Muscle layer of duodenum (tissue), 2 donors: ENCODE results near the gene LRRD1.
"Not testable (repeated sequence)": the region's sequence is repeated elsewhere in the genome, so short reads cannot be mapped to it uniquely, and the experiment has no call there.

ENCODE experiments used
- H3K27ac ChIP-seq: one replicate; pipeline ENCODE4 v1.7.0; 2013; ENCODE audit warnings: mild to moderate bottlenecking, low read length
- H3K27me3 ChIP-seq: one replicate; pipeline ENCODE4 v1.7.0; 2013; ENCODE audit warnings: low read depth, mild to moderate bottlenecking, control low read depth, low read length
- H3K36me3 ChIP-seq, 2 donors: one replicate each; pipeline ENCODE4 v1.7.0; 2013; ENCODE audit warnings: low read length in 2 of 2, control low read depth in 1 of 2, mild to moderate bottlenecking in 1 of 2; ENCODE audit not compliant: insufficient read depth in 2 of 2, control insufficient read depth in 1 of 2
- H3K4me1 ChIP-seq, 2 donors: one replicate each; pipeline ENCODE4 v1.7.0; 2013; ENCODE audit warnings: low read length in 2 of 2, mild to moderate bottlenecking in 2 of 2, control low read depth in 1 of 2, moderate library complexity in 1 of 2; ENCODE audit not compliant: insufficient read depth in 2 of 2, control insufficient read depth in 1 of 2
- H3K4me3 ChIP-seq, 2 donors: one replicate each; pipeline ENCODE4 v1.7.0; 2013; ENCODE audit warnings: low read length in 2 of 2, low read depth in 1 of 2, mild to moderate bottlenecking in 1 of 2
- H3K9me3 ChIP-seq, 2 donors: one replicate each; pipeline ENCODE4 v1.7.0; 2013; ENCODE audit warnings: low read length in 2 of 2, control low read depth in 1 of 2, mild to moderate bottlenecking in 1 of 2; ENCODE audit not compliant: control insufficient read depth in 1 of 2
- donor health status: healthy.

Gene LRRD1

DNA sequence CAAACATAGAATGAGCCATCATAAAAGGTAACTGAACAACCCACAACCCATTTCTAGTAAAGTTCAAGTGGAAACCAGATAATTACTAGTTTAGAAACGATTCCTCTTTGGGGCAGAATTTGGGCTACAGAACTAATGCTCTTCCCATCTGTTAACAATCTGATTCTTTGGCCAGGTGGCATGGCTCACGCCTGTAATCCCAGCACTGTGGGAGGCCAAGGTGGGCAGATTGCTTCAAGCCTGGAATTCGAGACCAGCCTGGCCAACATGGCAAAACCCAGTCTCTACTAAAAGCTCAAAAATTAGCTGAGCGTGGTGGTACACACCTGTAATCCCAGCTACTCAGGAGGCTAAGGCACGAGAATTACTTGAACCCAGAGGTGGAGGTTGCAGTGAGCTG lies 63.1 kb downstream of the LRRD1 start:
- Histone ChIP-seq H3K36me3 (peaks cover 11 to 28% of the 10 kb centered on the region in 2 donors), H3K27ac (no peak overlapping the region), H3K4me1 (peaks cover 0 to 4% of the 10 kb centered on the region in 2 donors)

DNA sequence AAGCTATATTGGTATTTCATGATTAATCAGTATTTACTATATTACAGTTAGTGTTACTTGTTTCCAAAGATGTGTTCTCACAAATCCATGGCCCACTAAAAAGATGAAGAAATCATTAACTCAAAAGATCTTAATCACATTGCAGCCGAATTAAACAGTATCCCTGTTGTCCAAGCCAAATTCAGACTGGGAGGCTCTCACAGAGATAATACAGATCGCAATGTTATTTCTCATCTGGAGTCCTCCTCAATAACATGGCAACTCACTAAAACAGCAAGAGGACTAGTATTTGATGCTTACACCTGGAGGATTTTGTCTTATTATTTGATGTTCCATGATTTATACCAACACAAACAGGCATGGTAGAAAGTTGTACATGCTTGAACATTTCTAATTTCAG lies 68.1 kb downstream of the LRRD1 start:
- H3K4me1 ChIP-seq = peaks cover 0 to 4% of the 10 kb centered on the region in 2 donors
- no peak overlapping the region for H3K27ac ChIP-seq
- H3K4me3 ChIP-seq = no peak overlapping the region
- H3K9me3 ChIP-seq = no peaks in the 10 kb centered on the region
- H3K27me3 ChIP-seq = no peaks in the 10 kb centered on the region
- H3K36me3 ChIP-seq = peaks cover 25 to 42% of the 10 kb centered on the region in 2 donors

More for the DNA sequence above, 63.1 kb downstream of the LRRD1 start:
- H3K27me3 ChIP-seq = no peaks in the 10 kb centered on the region
- H3K9me3 ChIP-seq = no peaks in the 10 kb centered on the region
- H3K4me3 ChIP-seq = no peak overlapping the region

DNA sequence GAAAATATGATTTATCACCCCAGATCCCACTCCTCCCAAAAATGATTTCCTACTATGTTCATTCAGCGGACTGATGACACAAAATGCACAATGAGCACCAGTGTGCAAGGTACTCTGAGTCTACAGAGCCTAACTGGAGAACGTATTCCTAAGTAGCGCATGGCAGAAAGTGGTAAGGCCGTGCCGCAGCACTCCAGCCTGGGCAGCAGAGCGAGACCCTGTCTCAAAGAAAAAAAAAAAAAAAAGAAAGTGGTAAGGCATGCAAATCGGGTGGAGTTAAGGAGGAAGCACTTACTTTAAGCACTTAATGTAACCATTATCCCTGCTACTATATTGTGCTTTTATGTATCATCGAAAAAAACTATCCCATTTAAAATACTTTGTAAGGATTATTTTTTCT lies 70.1 kb downstream of the LRRD1 start:
- Histone ChIP-seq H3K36me3 (peaks cover 34 to 41% of the 10 kb centered on the region in 2 donors), H3K27ac (no peak overlapping the region), H3K4me3 (no peak overlapping the region), H3K4me1 (peaks cover 0 to 4% of the 10 kb centered on the region in 2 donors), H3K27me3 (no peaks in the 10 kb centered on the region), H3K9me3 (no peaks in the 10 kb centered on the region)

DNA sequence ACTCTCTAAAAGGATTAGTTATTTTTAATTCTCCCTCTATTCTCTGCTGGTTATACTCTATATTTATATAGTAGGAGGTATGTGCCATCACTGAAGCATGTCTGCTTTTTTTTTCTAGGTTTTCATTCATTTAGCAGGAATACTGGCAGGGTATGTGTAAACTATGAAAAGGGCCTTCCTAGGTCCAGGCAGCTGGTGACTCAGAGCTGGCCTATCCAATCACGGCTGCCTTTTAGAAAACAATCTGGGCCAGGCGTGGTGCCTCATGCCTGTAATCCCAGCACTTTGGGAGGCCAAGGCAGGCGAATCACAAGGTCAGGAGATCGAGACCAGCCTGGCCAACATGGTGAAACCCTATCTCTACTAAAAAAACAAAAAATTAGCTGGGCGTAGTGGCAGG lies 76.1 kb downstream of the LRRD1 start:
- not testable (repeated sequence) for H3K27me3 ChIP-seq, H3K4me3 ChIP-seq, H3K4me1 ChIP-seq, H3K27ac ChIP-seq, H3K9me3 ChIP-seq
- H3K36me3 ChIP-seq = peaks cover 52 to 60% of the 10 kb centered on the region in 2 donors

- Histone ChIP-seq H3K9me3 (no peaks in the 10 kb centered on the region), H3K27me3 (no peaks in the 10 kb centered on the region), H3K4me3 (no peak overlapping the region), H3K36me3 (peaks cover 56 to 64% of the 10 kb centered on the region in 2 donors), H3K4me1 (no peaks in the 10 kb centered on the region), H3K27ac (no peak overlapping the region)
These were observed 78.4 kb downstream of the LRRD1 start for GRCh38 chr7:92100534-92100933.

- H3K4me3 ChIP-seq = no peak overlapping the region
- H3K36me3 ChIP-seq = peaks cover 33 to 54% of the 10 kb centered on the region in 2 donors
- H3K9me3 ChIP-seq = no peaks in the 10 kb centered on the region
- no peak overlapping the region for H3K27ac ChIP-seq
- no peaks in the 10 kb centered on the region for H3K27me3 ChIP-seq
- no peaks in the 10 kb centered on the region for H3K4me1 ChIP-seq
These were observed 83.6 kb downstream of the LRRD1 start for GRCh38 chr7:92095380-92095779.
